Measurements from ENCODE around the gene COL3A1. TPM values are rescaled to one million over a fixed set of nuclear protein-coding genes. Genes with fewer than 3 reads are reported as not detected.

COL3A1 gene
- total RNA-seq, 2 donors from 2014 or later: 119 to 260 TPM

DNA sequence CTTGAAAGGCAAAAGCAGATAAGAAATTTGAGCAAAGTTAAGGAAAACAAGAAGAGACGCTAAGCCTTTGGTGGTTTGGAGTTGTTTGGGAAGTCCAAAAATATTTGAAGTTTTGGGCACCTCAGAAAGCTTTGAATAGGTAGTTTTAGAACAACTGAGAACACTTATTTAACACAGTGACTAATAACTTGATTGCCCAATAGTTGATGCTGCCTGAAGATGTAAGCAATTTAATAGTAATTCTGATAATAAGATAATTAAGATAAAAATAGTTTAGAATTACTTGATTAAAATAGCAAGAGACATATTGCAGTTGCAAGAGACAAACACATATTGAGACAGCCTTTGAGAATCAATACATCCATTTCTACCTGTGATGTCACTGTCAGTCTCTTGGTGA lies 16.5 kb upstream of the COL3A1 start:
- intact Hi-C loops (cut with DNase I): no loop called here
- Histone ChIP-seq H3K4me3 (no peak overlapping the region), H3K9me3 (no peaks in the 10 kb centered on the region), H3K27me3 (no peaks in the 10 kb centered on the region), H3K9ac (ENCODE audit: low read depth in 2 of 2, low read length in 2 of 2) (no peak overlapping the region), H3K27ac (no peak overlapping the region), H3K4me1 (no peaks in the 10 kb centered on the region), H3K36me3 (no peaks in the 10 kb centered on the region)
- no peak for DNase-seq
- TF ChIP-seq, protein P1, sequence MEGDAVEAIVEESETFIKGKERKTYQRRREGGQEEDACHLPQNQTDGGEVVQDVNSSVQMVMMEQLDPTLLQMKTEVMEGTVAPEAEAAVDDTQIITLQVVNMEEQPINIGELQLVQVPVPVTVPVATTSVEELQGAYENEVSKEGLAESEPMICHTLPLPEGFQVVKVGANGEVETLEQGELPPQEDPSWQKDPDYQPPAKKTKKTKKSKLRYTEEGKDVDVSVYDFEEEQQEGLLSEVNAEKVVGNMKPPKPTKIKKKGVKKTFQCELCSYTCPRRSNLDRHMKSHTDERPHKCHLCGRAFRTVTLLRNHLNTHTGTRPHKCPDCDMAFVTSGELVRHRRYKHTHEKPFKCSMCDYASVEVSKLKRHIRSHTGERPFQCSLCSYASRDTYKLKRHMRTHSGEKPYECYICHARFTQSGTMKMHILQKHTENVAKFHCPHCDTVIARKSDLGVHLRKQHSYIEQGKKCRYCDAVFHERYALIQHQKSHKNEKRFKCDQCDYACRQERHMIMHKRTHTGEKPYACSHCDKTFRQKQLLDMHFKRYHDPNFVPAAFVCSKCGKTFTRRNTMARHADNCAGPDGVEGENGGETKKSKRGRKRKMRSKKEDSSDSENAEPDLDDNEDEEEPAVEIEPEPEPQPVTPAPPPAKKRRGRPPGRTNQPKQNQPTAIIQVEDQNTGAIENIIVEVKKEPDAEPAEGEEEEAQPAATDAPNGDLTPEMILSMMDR (IDR thresholded peaks at IDR 0.05): no peak

DNA sequence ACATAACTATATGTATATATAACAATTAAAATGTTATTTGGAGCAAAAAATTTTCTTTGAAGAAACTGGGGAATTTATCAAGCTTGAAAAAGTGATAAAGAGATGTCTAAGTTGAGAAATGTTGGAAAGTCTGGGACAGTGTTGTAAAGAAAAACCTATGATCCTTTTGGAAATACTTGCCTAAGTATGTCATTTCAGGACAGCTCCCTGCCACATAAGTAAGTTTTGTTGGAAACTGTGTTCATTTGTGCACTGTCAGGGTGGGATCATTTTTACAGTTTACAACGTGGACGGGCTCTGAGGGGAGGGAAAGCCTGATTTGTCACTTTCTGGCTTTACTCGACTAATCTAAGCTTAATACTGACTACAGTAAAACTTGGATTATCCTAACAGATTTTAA lies 10.4 kb upstream of the COL3A1 start:
- Histone ChIP-seq H3K9me3 (no peaks in the 10 kb centered on the region), H3K27me3 (no peaks in the 10 kb centered on the region), H3K27ac (no peak overlapping the region), H3K9ac (ENCODE audit: low read depth in 2 of 2, low read length in 2 of 2) (no peak overlapping the region), H3K4me1 (no peaks in the 10 kb centered on the region), H3K36me3 (no peaks in the 10 kb centered on the region), H3K4me3 (no peak overlapping the region)
- TF ChIP-seq, protein P1 (IDR thresholded peaks at IDR 0.05): no peak
- intact Hi-C loops (cut with DNase I): no loop called here
- DNase-seq: no peak

DNA sequence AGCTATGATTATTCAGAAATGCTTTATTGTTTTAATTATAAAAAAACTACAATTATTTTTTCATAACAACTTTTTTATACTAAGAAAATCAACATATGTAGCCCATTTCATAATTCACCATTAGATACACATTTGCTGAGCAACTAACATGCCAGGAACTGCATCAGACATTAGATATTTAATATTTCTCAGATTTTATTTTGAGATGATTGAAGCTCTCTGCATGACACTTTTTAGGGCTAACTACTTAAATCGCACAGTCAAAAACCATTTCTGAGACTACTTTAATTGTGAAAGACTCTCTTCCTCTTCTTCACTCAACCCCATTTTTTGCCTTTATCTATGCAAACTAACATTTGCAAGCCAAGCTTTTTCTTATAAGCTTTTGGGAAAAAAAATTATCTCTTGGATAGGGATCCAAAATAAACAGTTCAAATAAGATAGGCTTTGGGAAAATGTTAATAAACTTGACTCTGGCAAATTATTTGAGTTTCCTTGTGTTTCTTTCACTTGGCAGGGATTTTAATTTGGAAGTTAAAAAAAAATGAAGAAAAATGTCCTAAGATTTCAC lies 9.1 kb upstream of the COL3A1 start:
- Histone ChIP-seq H3K4me3 (no peak overlapping the region), H3K36me3 (no peaks in the 10 kb centered on the region), H3K9ac (ENCODE audit: low read depth in 2 of 2, low read length in 2 of 2) (no peak overlapping the region), H3K4me1 (no peaks in the 10 kb centered on the region), H3K9me3 (no peaks in the 10 kb centered on the region), H3K27me3 (no peaks in the 10 kb centered on the region), H3K27ac (no peak overlapping the region)
- intact Hi-C loops (cut with DNase I): no loop called here
- DNase-seq: no peak
- TF ChIP-seq, protein P1 (IDR thresholded peaks at IDR 0.05): no peak

DNA sequence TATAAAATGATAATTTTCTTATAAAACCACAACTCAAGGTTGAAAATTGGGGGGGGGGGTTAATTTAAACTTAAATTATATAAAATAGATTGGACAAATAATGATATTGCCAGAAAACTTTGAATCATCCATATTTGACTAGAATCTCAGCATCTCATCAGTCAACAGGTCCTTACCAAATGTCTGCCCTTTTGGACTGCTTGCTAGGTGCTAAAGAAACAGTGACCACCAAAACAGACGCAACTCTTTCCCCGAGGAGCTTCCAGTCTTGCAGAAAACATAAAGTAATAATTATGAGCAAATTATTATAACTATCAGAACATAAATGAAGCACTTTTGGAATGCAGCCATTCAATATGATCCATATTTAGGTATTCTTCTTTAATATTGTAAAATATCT lies 8.6 kb upstream of the COL3A1 start:
- H3K9ac ChIP-seq (ENCODE audit: low read depth in 2 of 2, low read length in 2 of 2): no peak overlapping the region
- H3K27me3 ChIP-seq: no peaks in the 10 kb centered on the region
- DNase-seq: no peak
- no peaks in the 10 kb centered on the region for H3K4me1 ChIP-seq
- TF ChIP-seq, protein P1 (IDR thresholded peaks at IDR 0.05): no peak
- intact Hi-C loops (cut with DNase I): no loop called here
- no peak overlapping the region for H3K27ac ChIP-seq
- no peak overlapping the region for H3K4me3 ChIP-seq
- H3K9me3 ChIP-seq: no peaks in the 10 kb centered on the region
- no peaks in the 10 kb centered on the region for H3K36me3 ChIP-seq

DNA sequence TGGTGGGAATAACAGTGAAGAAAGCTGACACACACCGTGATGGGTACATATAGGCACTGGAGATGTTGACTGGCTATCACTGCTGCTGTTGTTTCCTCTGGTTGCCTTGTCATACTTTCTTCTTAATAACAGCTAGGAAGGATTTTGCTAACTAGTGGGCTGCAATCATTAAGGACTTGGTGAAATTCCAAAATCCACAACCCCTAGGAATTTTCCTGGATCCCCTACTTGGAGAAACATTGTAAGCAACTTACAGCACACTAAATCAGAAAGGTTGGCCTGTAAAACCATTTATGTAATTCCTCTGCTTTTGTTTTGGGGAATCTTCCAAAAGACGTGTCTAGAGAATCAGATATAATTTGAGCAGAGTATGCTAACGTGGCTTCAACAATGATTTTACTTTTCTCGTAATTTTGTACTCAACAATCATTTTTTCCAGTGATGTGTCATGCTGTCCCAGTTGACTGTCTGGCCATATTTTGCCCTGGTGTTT lies 8.0 kb upstream of the COL3A1 start:
- intact Hi-C loops (cut with DNase I): no loop called here
- no peak overlapping the region for H3K9ac ChIP-seq (ENCODE audit: low read depth in 2 of 2, low read length in 2 of 2)
- TF ChIP-seq, protein P1 (IDR thresholded peaks at IDR 0.05): no peak
- H3K36me3 ChIP-seq: no peaks in the 10 kb centered on the region
- no peak overlapping the region for H3K4me3 ChIP-seq
- no peaks in the 10 kb centered on the region for H3K4me1 ChIP-seq
- no peak for DNase-seq
- H3K9me3 ChIP-seq: no peaks in the 10 kb centered on the region
- H3K27me3 ChIP-seq: no peaks in the 10 kb centered on the region
- no peak overlapping the region for H3K27ac ChIP-seq

Measured in colonic mucosa (tissue), 4 donors.